Measurements from ENCODE around the gene FAM20C. TPM values are rescaled to one million over a fixed set of nuclear protein-coding genes. Genes with fewer than 3 reads are reported as not detected.

The FAM20C gene
- total and polyA plus RNA-seq, 10 of the 15 experiments (the other 5 are each of a cell fraction or from before 2014, with no cell fraction given), result 0.44 TPM; not detected in 9

GRCh38 chr7:299169-299568, 106.8 kb downstream of the FAM20C start (continued):
- no peak for TF ChIP-seq ZBTB33 (IDR thresholded peaks at IDR 0.05)
- TF ChIP-seq IRF5 (IDR thresholded peaks at IDR 0.05; ENCODE audit: borderline replicate concordance), result no peak
- TF ChIP-seq SRF (IDR thresholded peaks at IDR 0.05; ENCODE audit: low read depth in 2 of 2, low read length in 2 of 2), result no peak
- no peak for TF ChIP-seq SIN3A (IDR thresholded peaks at IDR 0.05; ENCODE audit: low read depth, low read length)
- no peak for TF ChIP-seq NFIC (IDR thresholded peaks at IDR 0.05; ENCODE audit: low read depth, low read length)
- TF ChIP-seq KAT2A (conservative IDR thresholded peaks at IDR 0.05; ENCODE audit: control insufficient read depth, low read depth, low read length), result no peak
- TF ChIP-seq MTA3 (IDR thresholded peaks at IDR 0.05; ENCODE audit: borderline replicate concordance, low read length), result no peak
- no peak for TF ChIP-seq USF2 (IDR thresholded peaks at IDR 0.05; ENCODE audit: borderline replicate concordance, low read depth, low read length)
- TF ChIP-seq RCOR1 (conservative IDR thresholded peaks at IDR 0.05; ENCODE audit: low read depth, low read length), result no peak
- no peak for TF ChIP-seq RUNX3 (IDR thresholded peaks at IDR 0.05; ENCODE audit: low read length)
- no peak for TF ChIP-seq ZBTB4 (CRISPR knock-in tag; IDR thresholded peaks at IDR 0.05)
- no peak for TF ChIP-seq HDAC6 (IDR thresholded peaks at IDR 0.05; ENCODE audit: unreplicated experiment)
- no peak for TF ChIP-seq RELB (IDR thresholded peaks at IDR 0.05; ENCODE audit: low read depth)
